Measurements from ENCODE around the gene IWS1. TPM values are rescaled to one million over a fixed set of nuclear protein-coding genes. Genes with fewer than 3 reads are reported as not detected.

Gene IWS1
- total RNA-seq, 1 experiment from 2014 or later, result 46.6 TPM

- Histone ChIP-seq H4K20me1 (ENCODE audit: insufficient read depth) (no peaks in the 10 kb centered on the region), H3K9me3 (ENCODE audit: control insufficient read depth in 1 of 2, insufficient read depth in 1 of 2, low read depth in 1 of 2, low read length in 2 of 2) (no peaks in the 10 kb centered on the region), H3K79me2 (ENCODE audit: insufficient read depth, low read length) (no peaks in the 10 kb centered on the region), H3K4me1 (ENCODE audit: control insufficient read depth in 1 of 2, insufficient read depth in 2 of 2, low read length in 2 of 2) (no peaks in the 10 kb centered on the region), H3K36me3 (ENCODE audit: control insufficient read depth in 1 of 2, insufficient read depth in 2 of 2, low read length in 2 of 2) (no peaks in the 10 kb centered on the region), H3K4me2 (ENCODE audit: low read length) (no peak overlapping the region), H3K9ac (ENCODE audit: low read length) (no peak overlapping the region), H3K27me3 (ENCODE audit: insufficient read depth, low read length) (peaks cover 23% of the 10 kb centered on the region; the same call in 1 of the 2 replicates), H3K27ac (ENCODE audit: low read depth, low read length) (no peak overlapping the region), H3K4me3 (replicated peaks in 1 of 2; ENCODE audit: low read depth in 1 of 2, low read length in 2 of 2) (no peak overlapping the region), H2AFZ (ENCODE audit: low read depth, low read length, poor library complexity, severe bottlenecking) (no peak overlapping the region), H3K9me2 (ENCODE audit: insufficient read depth) (no peaks in the 10 kb centered on the region)
- CTCF ChIA-PET, result no interaction called here
- no peak for ATAC-seq
- POLR2A ChIA-PET, result no interaction called here
- BruUV-seq (replicated peaks), result no TSS peak
- DNase-seq (ENCODE audit: low read depth, low spot score), result no peak
- RAD21 ChIA-PET (ENCODE audit: low non-redundant PET in 1 of 2, low total read pairs in 2 of 2, uncharacterized antibody in 2 of 2, unreplicated experiment in 2 of 2), result no interaction called here
- intact Hi-C loops (cut with micrococcal nuclease), result no loop called here
- TF ChIP-seq POLR2A (IDR thresholded peaks at IDR 0.05; ENCODE audit: borderline replicate concordance, extremely low read depth, insufficient read depth, insufficient read length), result no peak
Observed at GRCh38 chr2:127546797-127547196, 20.5 kb upstream of the IWS1 start.

GRCh38 chr2:127545796-127546195, 19.5 kb upstream of the IWS1 start:
- Histone ChIP-seq H3K27me3 (ENCODE audit: insufficient read depth, low read length) (peaks cover 23% of the 10 kb centered on the region; the same call in 1 of the 2 replicates), H3K9me3 (ENCODE audit: control insufficient read depth in 1 of 2, insufficient read depth in 1 of 2, low read depth in 1 of 2, low read length in 2 of 2) (no peaks in the 10 kb centered on the region), H3K4me3 (replicated peaks in 1 of 2; ENCODE audit: low read depth in 1 of 2, low read length in 2 of 2) (no peak overlapping the region), H3K9ac (ENCODE audit: low read length) (no peak overlapping the region), H2AFZ (ENCODE audit: low read depth, low read length, poor library complexity, severe bottlenecking) (no peak overlapping the region), H3K4me2 (ENCODE audit: low read length) (no peak overlapping the region), H3K9me2 (ENCODE audit: insufficient read depth) (no peaks in the 10 kb centered on the region), H3K79me2 (ENCODE audit: insufficient read depth, low read length) (no peaks in the 10 kb centered on the region), H4K20me1 (ENCODE audit: insufficient read depth) (no peaks in the 10 kb centered on the region), H3K4me1 (ENCODE audit: control insufficient read depth in 1 of 2, insufficient read depth in 2 of 2, low read length in 2 of 2) (no peaks in the 10 kb centered on the region), H3K27ac (ENCODE audit: low read depth, low read length) (no peak overlapping the region), H3K36me3 (ENCODE audit: control insufficient read depth in 1 of 2, insufficient read depth in 2 of 2, low read length in 2 of 2) (no peaks in the 10 kb centered on the region)
- ChIA-PET POLR2A (no interaction called here), CTCF (no interaction called here), RAD21 (ENCODE audit: low non-redundant PET in 1 of 2, low total read pairs in 2 of 2, uncharacterized antibody in 2 of 2, unreplicated experiment in 2 of 2) (no interaction called here)
- no TSS peak for BruUV-seq (replicated peaks)
- ATAC-seq (no peak), DNase-seq (ENCODE audit: low read depth, low spot score) (no peak)
- intact Hi-C loops (cut with micrococcal nuclease), result no loop called here
- TF ChIP-seq TCF7L2 (IDR thresholded peaks at IDR 0.05; ENCODE audit: borderline replicate concordance, extremely low read depth, insufficient read depth, insufficient read length), result no peak
- TF ChIP-seq RAD21 (IDR thresholded peaks at IDR 0.05; ENCODE audit: low read depth), result no peak
- TF ChIP-seq ZFX (IDR thresholded peaks at IDR 0.05), result no peak
- TF ChIP-seq SRF (IDR thresholded peaks at IDR 0.05; ENCODE audit: low read depth), result no peak
- no peak for TF ChIP-seq POLR2AphosphoS5 (IDR thresholded peaks at IDR 0.05; ENCODE audit: low read depth, low read length)
- TF ChIP-seq REST (IDR thresholded peaks at IDR 0.05; ENCODE audit: low read depth), result no peak
- no peak for TF ChIP-seq MAX (IDR thresholded peaks at IDR 0.05)
- no peak for TF ChIP-seq SIN3A (IDR thresholded peaks at IDR 0.05; ENCODE audit: low read depth)
- TF ChIP-seq JUND (IDR thresholded peaks at IDR 0.05), result no peak
- no peak for TF ChIP-seq ZBTB33 (IDR thresholded peaks at IDR 0.05; ENCODE audit: extremely low read depth, insufficient replicate concordance, low read length)
- no peak for TF ChIP-seq FOSL1 (IDR thresholded peaks at IDR 0.05; ENCODE audit: low read depth)
- TF ChIP-seq EZH2phosphoT487 (IDR thresholded peaks at IDR 0.05; ENCODE audit: borderline replicate concordance), result no peak
- no peak for TF ChIP-seq CTCF (IDR thresholded peaks at IDR 0.05 in 2 of 3, conservative IDR thresholded peaks at IDR 0.05 in 1 of 3; ENCODE audit: borderline replicate concordance in 1 of 3, insufficient read depth in 1 of 3, low read depth in 2 of 3, low read length in 2 of 3)

All from HCT116 (cell line).